Type B pancreatic cell (in vitro differentiated cells): ENCODE measurements around the gene ACIN1. TPM values are rescaled to one million over a fixed set of nuclear protein-coding genes. Genes with fewer than 3 reads are reported as not detected.

ENCODE experiments used
- DNase-seq: peaks from one replicate; pipeline ENCODE4 v3.0.0; 2021; ENCODE audit warnings: mixed read lengths; ENCODE audit not compliant: unreplicated experiment; ENCODE audit errors: extremely low spot score
- H3K27ac Mint-ChIP-seq: 2 replicates; pipeline ENCODE4 v1.8.0; 2021; ENCODE audit warnings: mild to moderate bottlenecking, mixed read lengths
- H3K27me3 Mint-ChIP-seq: 2 replicates; pipeline ENCODE4 v1.8.0; 2021; ENCODE audit warnings: mixed read lengths
- H3K36me3 Mint-ChIP-seq: 2 replicates; pipeline ENCODE4 v1.8.0; 2021; ENCODE audit warnings: mixed read lengths
- H3K4me1 Mint-ChIP-seq: one replicate; pipeline ENCODE4 v1.8.0; 2021; ENCODE audit warnings: mixed read lengths; ENCODE audit not compliant: unreplicated experiment
- H3K4me3 Mint-ChIP-seq: 2 replicates; pipeline ENCODE4 v1.8.0; 2021; ENCODE audit warnings: mild to moderate bottlenecking, mixed read lengths
- H3K9me3 Mint-ChIP-seq: 2 replicates; pipeline ENCODE4 v1.8.0; 2021; ENCODE audit warnings: mixed read lengths
- long read RNA-seq: library from polyadenylated mRNA; unstranded; transcript quantifications from one replicate; pipeline ENCODE4 v2.0.0, GENCODE V29; 2020
- total RNA-seq: library from RNA; stranded (reverse); gene quantifications from 2 replicates; pipeline ENCODE4 v1.2.1, GENCODE V29; 2021; ENCODE audit warnings: low replicate concordance
- TF ChIP-seq, protein P1 (sequence below): fragments of 200-600 bp; sonication (generic); conservative IDR thresholded peaks from 2 replicates; pipeline ENCODE4 v1.5.0; 2021; ENCODE audit warnings: antibody characterized with exemption, mild to moderate bottlenecking

ACIN1 gene, protein sequence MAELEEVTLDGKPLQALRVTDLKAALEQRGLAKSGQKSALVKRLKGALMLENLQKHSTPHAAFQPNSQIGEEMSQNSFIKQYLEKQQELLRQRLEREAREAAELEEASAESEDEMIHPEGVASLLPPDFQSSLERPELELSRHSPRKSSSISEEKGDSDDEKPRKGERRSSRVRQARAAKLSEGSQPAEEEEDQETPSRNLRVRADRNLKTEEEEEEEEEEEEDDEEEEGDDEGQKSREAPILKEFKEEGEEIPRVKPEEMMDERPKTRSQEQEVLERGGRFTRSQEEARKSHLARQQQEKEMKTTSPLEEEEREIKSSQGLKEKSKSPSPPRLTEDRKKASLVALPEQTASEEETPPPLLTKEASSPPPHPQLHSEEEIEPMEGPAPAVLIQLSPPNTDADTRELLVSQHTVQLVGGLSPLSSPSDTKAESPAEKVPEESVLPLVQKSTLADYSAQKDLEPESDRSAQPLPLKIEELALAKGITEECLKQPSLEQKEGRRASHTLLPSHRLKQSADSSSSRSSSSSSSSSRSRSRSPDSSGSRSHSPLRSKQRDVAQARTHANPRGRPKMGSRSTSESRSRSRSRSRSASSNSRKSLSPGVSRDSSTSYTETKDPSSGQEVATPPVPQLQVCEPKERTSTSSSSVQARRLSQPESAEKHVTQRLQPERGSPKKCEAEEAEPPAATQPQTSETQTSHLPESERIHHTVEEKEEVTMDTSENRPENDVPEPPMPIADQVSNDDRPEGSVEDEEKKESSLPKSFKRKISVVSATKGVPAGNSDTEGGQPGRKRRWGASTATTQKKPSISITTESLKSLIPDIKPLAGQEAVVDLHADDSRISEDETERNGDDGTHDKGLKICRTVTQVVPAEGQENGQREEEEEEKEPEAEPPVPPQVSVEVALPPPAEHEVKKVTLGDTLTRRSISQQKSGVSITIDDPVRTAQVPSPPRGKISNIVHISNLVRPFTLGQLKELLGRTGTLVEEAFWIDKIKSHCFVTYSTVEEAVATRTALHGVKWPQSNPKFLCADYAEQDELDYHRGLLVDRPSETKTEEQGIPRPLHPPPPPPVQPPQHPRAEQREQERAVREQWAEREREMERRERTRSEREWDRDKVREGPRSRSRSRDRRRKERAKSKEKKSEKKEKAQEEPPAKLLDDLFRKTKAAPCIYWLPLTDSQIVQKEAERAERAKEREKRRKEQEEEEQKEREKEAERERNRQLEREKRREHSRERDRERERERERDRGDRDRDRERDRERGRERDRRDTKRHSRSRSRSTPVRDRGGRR
- 214 and 342 TPM in 2 replicates for total RNA-seq
- long read RNA-seq, partial matches to known transcripts, result 7 of 14 reads
- long read RNA-seq, other reads (novel, unspliced or antisense), result 6 of 14 reads

DNA sequence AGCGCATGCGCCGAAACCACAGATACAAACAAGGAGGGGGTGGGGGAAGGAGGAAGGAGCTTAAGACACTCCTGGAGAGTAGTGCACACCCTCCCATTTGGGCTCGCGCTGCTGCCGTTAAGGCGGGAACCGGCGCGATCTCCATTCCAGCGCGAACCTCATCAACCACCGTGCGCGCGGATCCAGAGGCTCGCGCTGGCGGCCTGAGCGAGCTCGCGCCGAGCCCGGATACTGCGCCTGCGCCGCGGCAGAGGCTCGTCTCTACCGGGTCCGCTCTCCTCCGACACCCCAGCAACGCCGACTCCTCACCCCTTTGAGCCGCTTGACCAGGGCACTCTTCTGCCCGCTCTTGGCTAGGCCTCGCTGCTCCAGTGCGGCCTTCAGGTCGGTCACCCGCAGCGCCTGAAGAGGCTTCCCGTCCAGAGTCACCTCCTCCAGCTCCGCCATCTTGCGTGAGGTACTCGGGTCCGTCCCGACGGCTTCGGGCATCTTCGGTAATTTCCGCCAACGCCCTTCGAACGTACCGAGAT is at the start of gene ACIN1:
Gene ACIN1 (minus strand): TSS at position 471 of the 530 bp plus-strand sequence. CDS start 24 bp downstream, at position 447.
- no peaks in the 10 kb centered on the region for H3K27me3 Mint-ChIP-seq
- peaks cover 30% of the 10 kb centered on the region for H3K36me3 Mint-ChIP-seq
- H3K4me1 Mint-ChIP-seq, result peaks cover 15% of the 10 kb centered on the region
- no peaks in the 10 kb centered on the region for H3K9me3 Mint-ChIP-seq
- TF ChIP-seq, protein P1, sequence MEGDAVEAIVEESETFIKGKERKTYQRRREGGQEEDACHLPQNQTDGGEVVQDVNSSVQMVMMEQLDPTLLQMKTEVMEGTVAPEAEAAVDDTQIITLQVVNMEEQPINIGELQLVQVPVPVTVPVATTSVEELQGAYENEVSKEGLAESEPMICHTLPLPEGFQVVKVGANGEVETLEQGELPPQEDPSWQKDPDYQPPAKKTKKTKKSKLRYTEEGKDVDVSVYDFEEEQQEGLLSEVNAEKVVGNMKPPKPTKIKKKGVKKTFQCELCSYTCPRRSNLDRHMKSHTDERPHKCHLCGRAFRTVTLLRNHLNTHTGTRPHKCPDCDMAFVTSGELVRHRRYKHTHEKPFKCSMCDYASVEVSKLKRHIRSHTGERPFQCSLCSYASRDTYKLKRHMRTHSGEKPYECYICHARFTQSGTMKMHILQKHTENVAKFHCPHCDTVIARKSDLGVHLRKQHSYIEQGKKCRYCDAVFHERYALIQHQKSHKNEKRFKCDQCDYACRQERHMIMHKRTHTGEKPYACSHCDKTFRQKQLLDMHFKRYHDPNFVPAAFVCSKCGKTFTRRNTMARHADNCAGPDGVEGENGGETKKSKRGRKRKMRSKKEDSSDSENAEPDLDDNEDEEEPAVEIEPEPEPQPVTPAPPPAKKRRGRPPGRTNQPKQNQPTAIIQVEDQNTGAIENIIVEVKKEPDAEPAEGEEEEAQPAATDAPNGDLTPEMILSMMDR, result no peak
- DNase-seq, result no peak
- H3K4me3 Mint-ChIP-seq, result no peak within 1 kb of the TSS
- H3K27ac Mint-ChIP-seq, result no peak within 1 kb of the TSS

DNA sequence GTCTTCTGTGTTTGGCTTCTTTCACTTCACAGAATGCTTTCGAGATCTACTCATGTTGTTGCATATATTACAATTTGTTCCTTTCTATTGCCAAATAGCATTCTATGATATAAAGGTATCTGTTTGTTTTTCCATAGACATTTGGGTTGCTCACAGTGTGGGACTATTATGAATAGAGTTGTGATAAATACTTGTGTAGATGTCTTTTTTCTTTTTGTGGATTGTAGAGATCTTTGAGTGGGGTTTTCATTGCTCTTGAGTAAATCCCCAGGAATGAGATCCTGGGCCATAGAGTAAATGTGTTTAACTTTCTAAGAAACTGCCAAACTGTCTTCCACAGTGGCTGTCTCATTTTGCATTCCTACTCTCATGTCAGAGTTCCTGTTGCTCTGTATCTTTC is 49.0 kb upstream of the ACIN1 start:
- H3K27me3 Mint-ChIP-seq, result no peaks in the 10 kb centered on the region
- H3K4me1 Mint-ChIP-seq, result peaks cover 12% of the 10 kb centered on the region
- H3K27ac Mint-ChIP-seq, result no peak overlapping the region
- no peaks in the 10 kb centered on the region for H3K9me3 Mint-ChIP-seq
- no peak for DNase-seq
- no peak overlapping the region for H3K4me3 Mint-ChIP-seq
- TF ChIP-seq, protein P1, result no peak
- peaks cover 20% of the 10 kb centered on the region for H3K36me3 Mint-ChIP-seq

DNA sequence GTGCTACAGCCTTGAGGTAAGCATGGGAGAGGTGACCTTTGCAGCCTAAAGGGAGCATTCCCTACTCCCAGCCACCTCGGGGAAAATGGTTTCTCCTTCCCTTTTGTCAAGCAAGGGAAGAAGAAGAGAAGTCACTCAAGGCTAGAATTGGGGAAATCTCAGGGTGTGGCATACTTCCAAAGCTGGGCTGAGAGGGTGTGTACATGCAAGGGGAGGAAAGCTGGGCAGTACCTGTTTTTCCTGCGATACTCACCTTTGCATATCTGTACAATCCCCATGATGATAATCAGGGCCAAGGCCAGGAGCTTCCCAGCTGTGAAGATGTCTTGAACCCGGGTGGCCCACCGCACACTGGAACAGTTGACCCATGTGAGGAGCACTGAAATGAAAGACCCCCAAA is 47.9 kb upstream of the ACIN1 start:
- Mint-ChIP-seq H3K4me1 (peaks cover 12% of the 10 kb centered on the region), H3K27ac (no peak overlapping the region), H3K27me3 (no peaks in the 10 kb centered on the region), H3K36me3 (peaks cover 16% of the 10 kb centered on the region), H3K4me3 (no peak overlapping the region), H3K9me3 (no peaks in the 10 kb centered on the region)
- DNase-seq, result no peak
- TF ChIP-seq, protein P1, result no peak

DNA sequence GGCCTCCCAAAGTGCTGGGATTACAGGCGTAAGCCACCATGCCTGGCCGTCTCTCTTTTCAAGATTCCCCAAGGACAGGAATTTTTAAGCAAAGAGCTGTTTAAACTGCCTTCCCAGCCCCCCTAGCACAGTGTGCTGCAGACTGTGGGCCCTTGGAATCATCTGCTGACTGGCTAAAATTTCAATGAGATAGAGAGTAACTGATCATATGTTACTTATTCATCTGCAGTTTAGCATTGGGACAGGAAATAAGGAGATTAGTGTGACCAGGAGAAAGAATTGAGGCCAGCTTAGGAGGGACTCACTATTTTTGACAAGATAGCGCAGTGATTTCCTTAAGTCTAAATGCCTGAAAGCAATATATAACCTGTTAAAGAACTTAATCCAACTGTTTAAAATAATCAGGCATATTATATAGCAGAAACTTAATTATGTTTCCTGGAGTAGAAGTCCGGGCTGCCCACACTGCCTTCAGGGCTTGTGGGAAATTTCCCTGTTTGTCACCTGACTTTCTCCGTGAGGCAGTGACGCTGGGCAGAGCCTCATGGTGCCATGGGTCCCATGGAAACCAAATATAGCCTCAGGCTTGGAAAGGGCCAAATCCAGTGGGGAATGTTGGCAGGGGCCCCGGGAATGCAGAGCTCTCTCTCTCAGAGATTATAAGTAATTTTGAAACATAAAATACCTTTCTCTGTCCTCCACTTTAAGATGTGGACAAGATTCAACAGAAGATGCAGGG is 46.9 kb upstream of the ACIN1 start:
- no peaks in the 10 kb centered on the region for H3K27me3 Mint-ChIP-seq
- peaks cover 12% of the 10 kb centered on the region for H3K4me1 Mint-ChIP-seq
- no peak overlapping the region for H3K4me3 Mint-ChIP-seq
- H3K9me3 Mint-ChIP-seq, result no peaks in the 10 kb centered on the region
- no peak overlapping the region for H3K27ac Mint-ChIP-seq
- TF ChIP-seq, protein P1, result no peak
- DNase-seq, result no peak
- peaks cover 7% of the 10 kb centered on the region for H3K36me3 Mint-ChIP-seq
